Immature natural killer cell (primary cell): ENCODE data around the gene SMAD2. TPM values are rescaled to one million over a fixed set of nuclear protein-coding genes. Genes with fewer than 3 reads are reported as not detected.
"Not testable (repeated sequence)": the region's sequence is repeated elsewhere in the genome, so short reads cannot be mapped to it uniquely, and the experiment has no call there.

Experiments used
- DNase-seq, 3 donors: peaks; one replicate each; pipeline ENCODE4 v3.0.0; 2022; ENCODE audit warnings: mixed read lengths in 1 of 3
- H3K27ac Mint-ChIP-seq, 6 donors: one replicate each; pipeline ENCODE4 v1.8.0; 2020; ENCODE audit warnings: mixed read lengths in 6 of 6, mild to moderate bottlenecking in 5 of 6, inconsistent platforms in 4 of 6, moderate library complexity in 3 of 6
- H3K27me3 Mint-ChIP-seq, 3 donors: one replicate each; pipeline ENCODE4 v1.8.0; 2020 to 2021; ENCODE audit warnings: low read depth in 3 of 3, mild to moderate bottlenecking in 3 of 3, mixed read lengths in 3 of 3, moderate library complexity in 3 of 3, inconsistent platforms in 1 of 3
- H3K36me3 Mint-ChIP-seq, 3 donors: one replicate each; pipeline ENCODE4 v1.8.0; 2020; ENCODE audit warnings: mixed read lengths in 3 of 3, inconsistent platforms in 2 of 3, mild to moderate bottlenecking in 2 of 3
- H3K4me1 Mint-ChIP-seq, 2 donors: one replicate each; pipeline ENCODE4 v1.8.0; 2020; ENCODE audit warnings: inconsistent platforms in 2 of 2, mild to moderate bottlenecking in 2 of 2, mixed read lengths in 2 of 2, moderate library complexity in 1 of 2
- H3K4me3 Mint-ChIP-seq, 5 donors: one replicate each; pipeline ENCODE4 v1.8.0; 2020; ENCODE audit warnings: mild to moderate bottlenecking in 5 of 5, mixed read lengths in 5 of 5, inconsistent platforms in 3 of 5, moderate library complexity in 3 of 5
- H3K9me3 Mint-ChIP-seq, 6 donors: one replicate each; pipeline ENCODE4 v1.8.0; 2020; ENCODE audit warnings: mild to moderate bottlenecking in 6 of 6, mixed read lengths in 6 of 6, inconsistent platforms in 4 of 6, moderate library complexity in 3 of 6
- polyA plus RNA-seq, 3 donors: library from polyadenylated mRNA; unstranded; fragments of 300-500 nt; fragmentation: Illumina TruSeq; gene quantifications; one replicate each; pipeline ENCODE4 v1.2.3, GENCODE V29; 2021

Gene SMAD2
- polyA plus RNA-seq, result 100 to 1,000 TPM in 2 of 3 donors, 10 to 100 TPM in 1; 81.4 to 123 (median 112) TPM

- Mint-ChIP-seq H3K4me1 (peaks cover 44 to 55% of the 10 kb centered on the region in 2 donors), H3K36me3 (no peaks in the 10 kb centered on the region), H3K27me3 (peaks cover 9 to 15% (median 9%) of the 10 kb centered on the region in 3 donors), H3K9me3 (no peaks in the 10 kb centered on the region), H3K27ac (peak within 1 kb of the TSS; percentile 88 to 96 (median 92)), H3K4me3 (peak within 1 kb of the TSS; percentile 92 to 95 (median 93))
- DNase-seq, result peak; percentile 72 to 90 (median 74)
Observed at GRCh38 chr18:47930199-47930930, at the start of gene SMAD2. Gene SMAD2, minus strand, starts transcription at chr18:47930659. Its CDS starts 33,903 bp downstream, at chr18:47896756.

GRCh38 chr18:47979611-47980200, 49.2 kb upstream of the SMAD2 start:
- no peaks in the 10 kb centered on the region for H3K4me1 Mint-ChIP-seq
- H3K36me3 Mint-ChIP-seq, result no peaks in the 10 kb centered on the region
- no peak for DNase-seq
- no peak overlapping the region for H3K4me3 Mint-ChIP-seq
- no peaks in the 10 kb centered on the region for H3K9me3 Mint-ChIP-seq
- no peak overlapping the region for H3K27ac Mint-ChIP-seq
- peaks cover 2 to 6% (median 3%) of the 10 kb centered on the region in 3 donors for H3K27me3 Mint-ChIP-seq

DNA sequence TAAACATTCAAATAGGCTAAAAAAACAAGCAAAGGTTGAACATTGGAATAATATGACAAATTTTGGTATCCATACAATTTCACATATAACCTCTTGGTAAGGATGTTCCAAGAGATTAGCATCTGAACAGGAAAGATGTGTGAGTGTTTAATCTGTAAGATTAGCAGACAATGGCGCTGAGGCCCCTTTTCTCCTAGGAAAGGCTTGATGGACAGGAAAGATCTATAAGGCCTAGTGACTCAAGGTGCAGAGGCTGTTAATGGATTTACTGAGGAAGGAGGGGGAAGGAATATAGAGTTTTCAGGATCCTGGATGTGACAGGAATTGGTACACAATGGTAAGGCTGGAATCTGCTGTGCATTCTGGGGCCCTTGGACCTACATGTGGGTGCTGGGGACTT, 48.1 kb upstream of the SMAD2 start:
- H3K36me3 Mint-ChIP-seq, result peaks cover 0 to 3% (median 0%) of the 10 kb centered on the region in 3 donors
- no peak overlapping the region for H3K27ac Mint-ChIP-seq
- no peaks in the 10 kb centered on the region for H3K9me3 Mint-ChIP-seq
- no peak overlapping the region for H3K4me3 Mint-ChIP-seq
- H3K4me1 Mint-ChIP-seq, result no peaks in the 10 kb centered on the region
- peaks cover 3 to 7% (median 4%) of the 10 kb centered on the region in 3 donors for H3K27me3 Mint-ChIP-seq
- no peak for DNase-seq

DNA sequence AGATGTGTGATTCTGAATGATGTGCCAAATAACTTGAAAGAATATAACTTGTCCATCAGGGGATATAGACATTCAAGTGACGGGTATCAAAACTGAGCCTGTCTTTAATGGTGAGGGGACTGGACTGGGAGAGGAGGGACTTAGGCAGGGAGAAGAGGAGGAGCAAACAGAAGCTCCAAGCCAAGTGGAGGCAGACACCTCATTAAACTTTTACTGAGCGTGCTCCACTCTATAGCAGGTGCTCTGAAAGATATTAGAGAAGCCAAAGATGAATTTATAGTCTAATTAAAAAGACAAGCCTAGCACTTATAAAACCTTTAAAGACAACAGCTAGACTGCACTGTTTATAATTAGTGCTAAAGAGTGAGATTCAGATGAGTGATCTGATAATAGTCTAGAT, 47.7 kb upstream of the SMAD2 start:
- H3K36me3 Mint-ChIP-seq, result peaks cover 0 to 3% (median 0%) of the 10 kb centered on the region in 3 donors

GRCh38 chr18:47975701-47976100, 45.2 kb upstream of the SMAD2 start:
- Mint-ChIP-seq H3K4me3 (no peak overlapping the region), H3K27me3 (peaks cover 3 to 9% (median 6%) of the 10 kb centered on the region in 3 donors), H3K36me3 (peaks cover 0 to 3% (median 0%) of the 10 kb centered on the region in 3 donors), H3K27ac (no peak overlapping the region), H3K9me3 (no peaks in the 10 kb centered on the region), H3K4me1 (peaks cover 6 to 8% of the 10 kb centered on the region in 2 donors)
- no peak for DNase-seq

More for the DNA sequence above, 47.7 kb upstream of the SMAD2 start:
- DNase-seq, result no peak
- no peaks in the 10 kb centered on the region for H3K9me3 Mint-ChIP-seq
- H3K4me1 Mint-ChIP-seq, result no peaks in the 10 kb centered on the region
- H3K27ac Mint-ChIP-seq, result no peak overlapping the region
- peaks cover 3 to 9% (median 5%) of the 10 kb centered on the region in 3 donors for H3K27me3 Mint-ChIP-seq
- H3K4me3 Mint-ChIP-seq, result no peak overlapping the region

- H3K9me3 Mint-ChIP-seq, result no peaks in the 10 kb centered on the region
- H3K27me3 Mint-ChIP-seq, result peaks cover 3 to 9% (median 6%) of the 10 kb centered on the region in 3 donors
- no peak overlapping the region for H3K4me3 Mint-ChIP-seq
- peaks cover 0 to 3% (median 0%) of the 10 kb centered on the region in 3 donors for H3K36me3 Mint-ChIP-seq
- H3K4me1 Mint-ChIP-seq, result peaks cover 8 to 14% of the 10 kb centered on the region in 2 donors
- no peak overlapping the region for H3K27ac Mint-ChIP-seq
- DNase-seq, result no peak
Observed at GRCh38 chr18:47975105-47975504, 44.6 kb upstream of the SMAD2 start.

GRCh38 chr18:47970664-47971531, 40.4 kb upstream of the SMAD2 start:
- Mint-ChIP-seq H3K27ac (no peak overlapping the region), H3K4me1 (peaks cover 8 to 18% of the 10 kb centered on the region in 2 donors), H3K27me3 (peaks cover 0 to 5% (median 4%) of the 10 kb centered on the region in 3 donors), H3K9me3 (no peaks in the 10 kb centered on the region), H3K36me3 (peaks cover 0 to 8% (median 0%) of the 10 kb centered on the region in 3 donors), H3K4me3 (no peak overlapping the region)
- DNase-seq, result no peak

DNA sequence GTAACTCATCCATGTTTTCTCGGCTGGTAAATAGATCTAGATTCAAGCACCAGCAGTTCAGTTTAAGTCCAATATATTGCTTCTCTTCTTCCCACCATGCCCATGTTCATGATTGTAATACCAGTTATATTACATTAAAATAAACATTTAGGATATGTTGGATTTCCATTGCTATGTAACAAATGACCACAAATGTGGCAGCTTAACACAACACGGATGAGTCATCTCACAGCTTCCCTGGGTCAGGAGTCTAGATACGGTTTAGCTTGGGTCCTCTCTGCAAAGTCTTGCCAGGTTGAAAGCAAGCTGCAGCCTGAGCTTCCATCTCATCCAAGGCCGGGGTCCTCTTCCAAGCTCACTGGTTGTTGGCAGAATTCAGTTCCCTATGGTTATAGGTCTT, 39.4 kb upstream of the SMAD2 start:
- no peak for DNase-seq
- H3K36me3 Mint-ChIP-seq, result peaks cover 0 to 8% (median 0%) of the 10 kb centered on the region in 3 donors
- peaks cover 0 to 4% (median 4%) of the 10 kb centered on the region in 3 donors for H3K27me3 Mint-ChIP-seq
- no peak overlapping the region for H3K27ac Mint-ChIP-seq
- no peaks in the 10 kb centered on the region for H3K9me3 Mint-ChIP-seq
- H3K4me1 Mint-ChIP-seq, result peaks cover 8 to 18% of the 10 kb centered on the region in 2 donors
- no peak overlapping the region for H3K4me3 Mint-ChIP-seq

DNA sequence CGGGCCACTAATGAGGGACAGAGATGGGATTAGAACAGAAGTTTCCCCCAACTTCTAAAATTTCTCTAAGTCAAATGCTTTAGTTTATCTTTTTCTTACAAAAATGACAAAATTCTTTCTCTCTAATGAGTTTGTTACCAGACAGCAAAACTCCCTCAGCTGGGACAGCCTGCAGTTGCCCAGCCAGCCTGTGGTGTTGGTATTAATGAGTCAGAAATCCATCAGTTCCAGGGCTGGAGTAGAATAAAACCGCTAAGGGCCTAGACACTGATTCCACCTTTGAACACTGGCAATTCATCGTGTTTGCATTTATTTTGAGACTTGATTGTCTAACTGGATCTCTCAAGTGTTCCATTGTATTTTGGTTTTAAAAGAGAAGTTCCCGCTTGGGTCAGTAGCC, 38.3 kb upstream of the SMAD2 start:
- Mint-ChIP-seq H3K36me3 (peaks cover 0 to 5% (median 0%) of the 10 kb centered on the region in 3 donors), H3K27ac (no peak overlapping the region), H3K4me3 (no peak overlapping the region), H3K27me3 (peaks cover 0 to 3% (median 2%) of the 10 kb centered on the region in 3 donors), H3K4me1 (peaks cover 8 to 18% of the 10 kb centered on the region in 2 donors), H3K9me3 (no peaks in the 10 kb centered on the region)
- DNase-seq, result no peak

DNA sequence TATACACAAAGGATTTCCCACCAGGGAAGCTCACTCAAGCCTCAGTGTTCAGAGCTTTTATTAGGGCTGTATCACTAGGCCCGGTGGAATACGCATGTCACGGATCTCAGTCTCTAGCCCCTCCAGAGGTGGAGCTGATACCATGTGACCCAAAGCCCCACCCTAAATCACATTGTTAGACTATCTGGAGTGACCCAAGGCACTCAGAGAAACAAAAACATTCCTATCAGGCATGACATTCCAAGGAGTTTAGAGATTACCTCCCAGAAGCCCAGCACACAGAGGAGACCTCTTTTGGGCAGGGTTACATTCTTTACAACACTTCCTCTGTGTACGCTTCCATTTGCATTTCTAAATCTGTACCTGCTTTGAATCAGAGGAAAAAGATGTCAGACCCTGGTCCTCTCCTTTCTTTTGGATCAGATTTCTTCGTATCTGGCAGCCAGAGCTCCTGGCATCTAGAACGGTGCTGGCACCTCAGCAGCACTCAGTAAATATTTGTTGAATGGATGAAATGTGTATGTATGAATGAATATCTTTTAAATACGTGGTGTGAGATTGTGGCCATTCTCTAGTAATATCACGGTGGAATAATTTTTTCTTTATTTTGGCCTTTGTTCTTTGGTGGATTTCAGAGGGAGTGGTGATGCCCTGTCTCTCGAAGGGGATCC, 37.7 kb upstream of the SMAD2 start:
- H3K27me3 Mint-ChIP-seq, result peaks cover 0 to 4% (median 0%) of the 10 kb centered on the region in 3 donors
- peaks cover 0 to 4% (median 0%) of the 10 kb centered on the region in 6 donors for H3K9me3 Mint-ChIP-seq
- DNase-seq, result no peak
- H3K4me1 Mint-ChIP-seq, result peaks cover 8 to 18% of the 10 kb centered on the region in 2 donors
- no peak overlapping the region for H3K4me3 Mint-ChIP-seq
- H3K27ac Mint-ChIP-seq, result no peak overlapping the region
- H3K36me3 Mint-ChIP-seq, result peaks cover 0 to 5% (median 0%) of the 10 kb centered on the region in 3 donors

DNA sequence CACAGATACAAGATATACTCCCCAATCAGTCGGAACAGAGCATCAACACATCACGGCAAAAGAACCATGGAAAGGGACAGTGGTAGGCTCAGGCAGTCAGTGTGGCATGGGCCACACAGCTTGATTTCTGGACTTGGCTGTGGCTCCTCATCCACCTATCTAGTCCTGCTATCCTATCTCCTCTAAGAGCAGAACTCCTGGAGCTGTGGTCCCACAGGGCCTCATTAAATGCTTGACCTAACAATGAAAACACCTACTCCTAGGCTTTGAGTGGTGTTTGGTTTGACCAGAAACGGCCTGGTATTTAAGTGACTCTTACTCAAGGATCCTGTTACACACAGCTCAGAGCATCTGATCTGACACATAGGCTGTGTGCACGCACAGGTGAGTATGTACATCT, 33.6 kb upstream of the SMAD2 start:
- no peaks in the 10 kb centered on the region for H3K4me1 Mint-ChIP-seq
- H3K27ac Mint-ChIP-seq, result no peak overlapping the region
- peaks cover 11 to 24% (median 11%) of the 10 kb centered on the region in 3 donors for H3K36me3 Mint-ChIP-seq
- peaks cover 12 to 28% (median 19%) of the 10 kb centered on the region in 6 donors for H3K9me3 Mint-ChIP-seq
- no peak for DNase-seq
- no peak overlapping the region for H3K4me3 Mint-ChIP-seq
- H3K27me3 Mint-ChIP-seq, result peaks cover 0 to 3% (median 3%) of the 10 kb centered on the region in 3 donors

DNA sequence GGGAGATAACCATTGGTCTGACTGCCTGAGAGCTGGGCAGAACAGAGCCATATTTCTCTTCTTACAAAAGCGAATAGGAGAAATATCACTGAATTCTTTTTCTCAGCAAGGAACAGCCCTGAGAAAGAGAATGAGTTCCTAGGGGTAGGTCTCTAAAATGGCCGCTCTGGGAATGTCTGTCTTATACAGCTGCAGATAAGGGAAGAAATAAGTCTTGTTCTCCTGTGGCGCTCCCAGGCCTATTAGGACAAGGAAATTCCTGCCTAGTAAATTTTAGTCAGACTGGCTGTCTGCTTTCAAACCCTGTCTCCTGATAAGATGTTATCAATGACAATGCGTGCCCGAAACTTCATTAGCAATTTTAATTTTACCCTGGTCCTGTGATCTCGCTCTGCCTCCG, 30.5 kb upstream of the SMAD2 start:
- not testable (repeated sequence) for H3K27me3 Mint-ChIP-seq, H3K4me3 Mint-ChIP-seq, H3K4me1 Mint-ChIP-seq, H3K27ac Mint-ChIP-seq, DNase-seq
- peaks cover 12 to 28% (median 19%) of the 10 kb centered on the region in 6 donors for H3K9me3 Mint-ChIP-seq
- H3K36me3 Mint-ChIP-seq, result peaks cover 11 to 20% (median 11%) of the 10 kb centered on the region in 3 donors

GRCh38 chr18:47953471-47953931, 23.0 kb upstream of the SMAD2 start:
- peak overlapping the region; percentile 77 to 86 (median 83) for H3K4me3 Mint-ChIP-seq
- H3K27ac Mint-ChIP-seq, result peak overlapping the region; percentile 75 to 96 (median 92)
- peaks cover 27 to 46% of the 10 kb centered on the region in 2 donors for H3K4me1 Mint-ChIP-seq
- H3K27me3 Mint-ChIP-seq, result no peaks in the 10 kb centered on the region
- DNase-seq, result peak; percentile 45 to 57 (median 57)
- peaks cover 0 to 2% (median 0%) of the 10 kb centered on the region in 3 donors for H3K36me3 Mint-ChIP-seq
- no peaks in the 10 kb centered on the region for H3K9me3 Mint-ChIP-seq
